ENCODE results near the gene HRK. TPM values are rescaled to one million over a fixed set of nuclear protein-coding genes. Genes with fewer than 3 reads are reported as not detected.

The HRK gene
- total RNA-seq, 1 experiment from 2014 or later: 3.5 TPM

DNA sequence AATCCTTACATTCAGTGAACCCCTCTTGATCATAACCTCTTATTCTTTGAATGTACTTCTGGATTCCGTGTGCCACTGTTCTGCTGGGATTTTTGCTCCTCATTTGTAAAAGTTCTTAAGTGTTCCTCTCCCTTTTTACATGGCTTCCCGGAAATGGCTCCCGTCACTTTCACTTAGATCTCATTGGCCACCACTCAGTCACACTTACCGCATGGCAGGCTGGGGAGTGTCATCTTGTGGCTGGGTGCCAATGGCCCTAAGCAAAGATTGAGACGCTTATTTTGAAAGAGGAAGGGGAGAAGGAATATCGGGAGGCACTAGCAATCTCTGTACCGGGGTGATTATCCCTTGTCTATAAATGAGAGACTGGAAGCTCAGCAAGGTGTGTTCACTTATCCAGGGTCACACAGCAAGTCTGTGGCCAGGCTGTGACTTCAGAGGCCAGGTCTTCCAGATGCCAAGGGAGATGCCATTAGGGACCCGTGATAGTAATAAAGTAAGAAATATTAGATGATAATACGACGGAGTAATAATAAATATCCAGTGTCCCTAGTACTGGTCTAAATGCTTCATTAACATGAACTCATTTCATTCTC is 74.3 kb downstream of the HRK start:
- CTCF ChIA-PET: interaction anchor here (1.4 kb wide), 1 partner anchor 56 kb away, joined by 5 read pairs; no protein-coding TSS in a partner anchor
- TF ChIP-seq, protein P1, sequence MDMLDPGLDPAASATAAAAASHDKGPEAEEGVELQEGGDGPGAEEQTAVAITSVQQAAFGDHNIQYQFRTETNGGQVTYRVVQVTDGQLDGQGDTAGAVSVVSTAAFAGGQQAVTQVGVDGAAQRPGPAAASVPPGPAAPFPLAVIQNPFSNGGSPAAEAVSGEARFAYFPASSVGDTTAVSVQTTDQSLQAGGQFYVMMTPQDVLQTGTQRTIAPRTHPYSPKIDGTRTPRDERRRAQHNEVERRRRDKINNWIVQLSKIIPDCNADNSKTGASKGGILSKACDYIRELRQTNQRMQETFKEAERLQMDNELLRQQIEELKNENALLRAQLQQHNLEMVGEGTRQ (CRISPR knock-in tag; IDR thresholded peaks at IDR 0.05): no peak
- TF ChIP-seq, protein P2, sequence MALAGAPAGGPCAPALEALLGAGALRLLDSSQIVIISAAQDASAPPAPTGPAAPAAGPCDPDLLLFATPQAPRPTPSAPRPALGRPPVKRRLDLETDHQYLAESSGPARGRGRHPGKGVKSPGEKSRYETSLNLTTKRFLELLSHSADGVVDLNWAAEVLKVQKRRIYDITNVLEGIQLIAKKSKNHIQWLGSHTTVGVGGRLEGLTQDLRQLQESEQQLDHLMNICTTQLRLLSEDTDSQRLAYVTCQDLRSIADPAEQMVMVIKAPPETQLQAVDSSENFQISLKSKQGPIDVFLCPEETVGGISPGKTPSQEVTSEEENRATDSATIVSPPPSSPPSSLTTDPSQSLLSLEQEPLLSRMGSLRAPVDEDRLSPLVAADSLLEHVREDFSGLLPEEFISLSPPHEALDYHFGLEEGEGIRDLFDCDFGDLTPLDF (CRISPR knock-in tag; IDR thresholded peaks at IDR 0.05): no peak
- TF ChIP-seq, protein P3, sequence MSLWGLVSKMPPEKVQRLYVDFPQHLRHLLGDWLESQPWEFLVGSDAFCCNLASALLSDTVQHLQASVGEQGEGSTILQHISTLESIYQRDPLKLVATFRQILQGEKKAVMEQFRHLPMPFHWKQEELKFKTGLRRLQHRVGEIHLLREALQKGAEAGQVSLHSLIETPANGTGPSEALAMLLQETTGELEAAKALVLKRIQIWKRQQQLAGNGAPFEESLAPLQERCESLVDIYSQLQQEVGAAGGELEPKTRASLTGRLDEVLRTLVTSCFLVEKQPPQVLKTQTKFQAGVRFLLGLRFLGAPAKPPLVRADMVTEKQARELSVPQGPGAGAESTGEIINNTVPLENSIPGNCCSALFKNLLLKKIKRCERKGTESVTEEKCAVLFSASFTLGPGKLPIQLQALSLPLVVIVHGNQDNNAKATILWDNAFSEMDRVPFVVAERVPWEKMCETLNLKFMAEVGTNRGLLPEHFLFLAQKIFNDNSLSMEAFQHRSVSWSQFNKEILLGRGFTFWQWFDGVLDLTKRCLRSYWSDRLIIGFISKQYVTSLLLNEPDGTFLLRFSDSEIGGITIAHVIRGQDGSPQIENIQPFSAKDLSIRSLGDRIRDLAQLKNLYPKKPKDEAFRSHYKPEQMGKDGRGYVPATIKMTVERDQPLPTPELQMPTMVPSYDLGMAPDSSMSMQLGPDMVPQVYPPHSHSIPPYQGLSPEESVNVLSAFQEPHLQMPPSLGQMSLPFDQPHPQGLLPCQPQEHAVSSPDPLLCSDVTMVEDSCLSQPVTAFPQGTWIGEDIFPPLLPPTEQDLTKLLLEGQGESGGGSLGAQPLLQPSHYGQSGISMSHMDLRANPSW (CRISPR knock-in tag; conservative IDR thresholded peaks at IDR 0.05; ENCODE audit: low read depth): no peak
- TF ChIP-seq OVOL2 (CRISPR knock-in tag; IDR thresholded peaks at IDR 0.05; ENCODE audit: borderline replicate concordance): no peak
- no peak for TF ChIP-seq NFATC4 (CRISPR knock-in tag; IDR thresholded peaks at IDR 0.05)
- no peak for TF ChIP-seq ELF4 (CRISPR knock-in tag; IDR thresholded peaks at IDR 0.05; ENCODE audit: low read depth)
- TF ChIP-seq TEAD4 (CRISPR knock-in tag; IDR thresholded peaks at IDR 0.05): no peak
- TF ChIP-seq TEAD1 (CRISPR knock-in tag; IDR thresholded peaks at IDR 0.05): no peak
- DNase-seq (ENCODE audit: low spot score) (no peak), ATAC-seq (no peak)
- POLR2A ChIA-PET: interaction anchor here (0.6 kb wide), 1 partner anchor 226 kb away, joined by 4 read pairs; no protein-coding TSS in a partner anchor
- Mint-ChIP-seq H3K27ac (no peak overlapping the region), H3K9me3 (no peaks in the 10 kb centered on the region), H3K36me3 (0 out of 2 replicates have a peak, but pooled peaks cover 3% of the 10 kb centered on the region), H3K27me3 (ENCODE audit: low read depth) (no peaks in the 10 kb centered on the region), H3K4me3 (no peak overlapping the region), H3K4me1 (no peaks in the 10 kb centered on the region)

Other genes starting within 250 kb of the HRK start
- 42.1 to 46.1 TPM (median 43.7 TPM) in 3 replicates for gene SPRING1, start 143.4 kb downstream of the HRK start, total RNA-seq (2021)
- 27.7 to 46.8 TPM (median 41.7 TPM) in 3 replicates for gene RNFT2, start 143.1 kb downstream of the HRK start, total RNA-seq (2021)
- 15.6 to 18.5 TPM (median 18.0 TPM) in 3 replicates for gene FBXW8, start 29.5 kb upstream of the HRK start, total RNA-seq (2021)
- gene TESC, start 218.0 kb upstream of the HRK start, total RNA-seq (2021): 10.8 to 15.5 TPM (median 14.9 TPM) in 3 replicates